ENCODE measurements around the gene SND1. TPM values are rescaled to one million over a fixed set of nuclear protein-coding genes. Genes with fewer than 3 reads are reported as not detected.

Gene SND1
- total and polyA plus RNA-seq, 2 donors (not counting 3 experiments of a cell fraction or from before 2014, with no cell fraction given), result 116 to 249 TPM

- ChIA-PET POLR2A (no interaction called here), CTCF (no interaction called here)
- FAIRE-seq, result no peak
- H3K9me1 ChIP-seq (replicated peaks; ENCODE audit: control insufficient read depth, extremely low read depth, insufficient read depth, low read length), result no peaks in the 10 kb centered on the region
- no peak overlapping the region for H3K4me2 ChIP-seq (ENCODE audit: insufficient read depth, low read length)
- no peak overlapping the region for H3K4me3 ChIP-seq (replicated peaks in 1 of 3; ENCODE audit: insufficient read depth in 1 of 3, low read depth in 1 of 3, low read length in 3 of 3)
- BruUV-seq (replicated peaks), result no TSS peak
- peaks cover 0 to 2% of the 10 kb centered on the region in 2 experiments for H3K36me3 ChIP-seq (ENCODE audit: control insufficient read depth in 2 of 2, extremely low read depth in 1 of 2, insufficient read depth in 2 of 2, low read length in 2 of 2)
- H3K4me1 ChIP-seq (ENCODE audit: control insufficient read depth, extremely low read depth, insufficient read depth, low read length), result peaks cover 4% of the 10 kb centered on the region
- H4K20me1 ChIP-seq (replicated peaks; ENCODE audit: control insufficient read depth, extremely low read depth, insufficient read depth, low read length), result no peaks in the 10 kb centered on the region
- no peak overlapping the region for H3K9ac ChIP-seq (replicated peaks; ENCODE audit: extremely low read depth, insufficient read depth, low read length)
- dilution Hi-C loops (cut with MboI; ENCODE audit: extremely low pct_ligation_motif_present, low sequenced_read_pairs), result no loop called here
- H3K27ac ChIP-seq (ENCODE audit: insufficient read depth, low read depth, low read length), result no peak overlapping the region
- no peak overlapping the region for H2AFZ ChIP-seq (ENCODE audit: low read depth, low read length)
- H3K27me3 ChIP-seq (ENCODE audit: control insufficient read depth in 2 of 2, insufficient read depth in 2 of 2, low read length in 2 of 2), result no peaks in the 10 kb centered on the region
- no peak for TF ChIP-seq POLR2A (IDR thresholded peaks at IDR 0.05; ENCODE audit: low read depth, low read length)
- TF ChIP-seq, protein P1, sequence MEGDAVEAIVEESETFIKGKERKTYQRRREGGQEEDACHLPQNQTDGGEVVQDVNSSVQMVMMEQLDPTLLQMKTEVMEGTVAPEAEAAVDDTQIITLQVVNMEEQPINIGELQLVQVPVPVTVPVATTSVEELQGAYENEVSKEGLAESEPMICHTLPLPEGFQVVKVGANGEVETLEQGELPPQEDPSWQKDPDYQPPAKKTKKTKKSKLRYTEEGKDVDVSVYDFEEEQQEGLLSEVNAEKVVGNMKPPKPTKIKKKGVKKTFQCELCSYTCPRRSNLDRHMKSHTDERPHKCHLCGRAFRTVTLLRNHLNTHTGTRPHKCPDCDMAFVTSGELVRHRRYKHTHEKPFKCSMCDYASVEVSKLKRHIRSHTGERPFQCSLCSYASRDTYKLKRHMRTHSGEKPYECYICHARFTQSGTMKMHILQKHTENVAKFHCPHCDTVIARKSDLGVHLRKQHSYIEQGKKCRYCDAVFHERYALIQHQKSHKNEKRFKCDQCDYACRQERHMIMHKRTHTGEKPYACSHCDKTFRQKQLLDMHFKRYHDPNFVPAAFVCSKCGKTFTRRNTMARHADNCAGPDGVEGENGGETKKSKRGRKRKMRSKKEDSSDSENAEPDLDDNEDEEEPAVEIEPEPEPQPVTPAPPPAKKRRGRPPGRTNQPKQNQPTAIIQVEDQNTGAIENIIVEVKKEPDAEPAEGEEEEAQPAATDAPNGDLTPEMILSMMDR (IDR thresholded peaks at IDR 0.05; ENCODE audit: extremely low read depth in 1 of 2, insufficient read depth in 1 of 2, low read depth in 1 of 2, low read length in 2 of 2), result no peak
- TF ChIP-seq MYC (IDR thresholded peaks at IDR 0.05; ENCODE audit: low read depth, low read length), result no peak
- TF ChIP-seq EZH2 (IDR thresholded peaks at IDR 0.05; ENCODE audit: borderline replicate concordance, low read depth, low read length, severe bottlenecking), result no peak
- TF ChIP-seq, protein P2, sequence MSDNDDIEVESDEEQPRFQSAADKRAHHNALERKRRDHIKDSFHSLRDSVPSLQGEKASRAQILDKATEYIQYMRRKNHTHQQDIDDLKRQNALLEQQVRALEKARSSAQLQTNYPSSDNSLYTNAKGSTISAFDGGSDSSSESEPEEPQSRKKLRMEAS (IDR thresholded peaks at IDR 0.05; ENCODE audit: insufficient read depth, insufficient read length), result no peak
- TF ChIP-seq FOS (IDR thresholded peaks at IDR 0.05; ENCODE audit: borderline replicate concordance, insufficient read depth, low read length), result no peak
- no peak for TF ChIP-seq POLR2AphosphoS5 (IDR thresholded peaks at IDR 0.05; ENCODE audit: insufficient read depth, low read depth, low read length)
- no peak for TF ChIP-seq GATA2 (IDR thresholded peaks at IDR 0.05; ENCODE audit: insufficient read depth, insufficient read length, low read depth, low read length)
- no peak for TF ChIP-seq JUN (IDR thresholded peaks at IDR 0.05; ENCODE audit: borderline replicate concordance, insufficient read depth, insufficient read length, low read depth)
- intact Hi-C loops (cut with micrococcal nuclease), result no loop called here
- peaks cover 3% of the 10 kb centered on the region for H3K79me2 ChIP-seq (ENCODE audit: control insufficient read depth, insufficient read depth, low read length)
- no peaks in the 10 kb centered on the region for H3K9me3 ChIP-seq (replicated peaks; ENCODE audit: control insufficient read depth, insufficient read depth, low read length)
- no peak for DNase-seq (ENCODE audit: low read depth, low spot score)
Measured at GRCh38 chr7:127848241-127848640, 196.2 kb downstream of the SND1 start.

All from endothelial cell of umbilical vein (primary cell).